Measurements from ENCODE around the gene ZNF318.

The ZNF318 gene

GRCh38 chr6:43298565-43299337 lies 70.7 kb downstream of the ZNF318 start:
- no peak for DNase-seq (ENCODE audit: low read depth)
- no peak for TF ChIP-seq CTCF (conservative IDR thresholded peaks at IDR 0.05; ENCODE audit: low read length)
- H3K4me3 ChIP-seq (ENCODE audit: low read length), result no peak overlapping the region

- no peak within 1 kb of the TSS for H3K4me3 ChIP-seq (ENCODE audit: low read length)
- DNase-seq (ENCODE audit: low read depth), result no peak
- TF ChIP-seq CTCF (conservative IDR thresholded peaks at IDR 0.05; ENCODE audit: low read length), result no peak
Measured at GRCh38 chr6:43297644-43298564, 71.5 kb downstream of the ZNF318 start, which contains the start of gene SLC22A7. Gene SLC22A7, plus strand, starts transcription at chr6:43298260. Its CDS starts 99 bp downstream, at chr6:43298359.

- DNase-seq (ENCODE audit: low read depth), result no peak
- no peak for TF ChIP-seq CTCF (conservative IDR thresholded peaks at IDR 0.05; ENCODE audit: low read length)
- no peak overlapping the region for H3K4me3 ChIP-seq (ENCODE audit: low read length)
Measured at GRCh38 chr6:43296780-43297497, 72.5 kb downstream of the ZNF318 start.

GRCh38 chr6:43295456-43295855 lies 74.0 kb downstream of the ZNF318 start:
- TF ChIP-seq CTCF (conservative IDR thresholded peaks at IDR 0.05; ENCODE audit: low read length), result no peak
- DNase-seq (ENCODE audit: low read depth), result no peak
- no peak overlapping the region for H3K4me3 ChIP-seq (ENCODE audit: low read length)

GRCh38 chr6:43294536-43294935 lies 74.9 kb downstream of the ZNF318 start:
- no peak overlapping the region for H3K4me3 ChIP-seq (ENCODE audit: low read length)
- TF ChIP-seq CTCF (conservative IDR thresholded peaks at IDR 0.05; ENCODE audit: low read length), result no peak
- DNase-seq (ENCODE audit: low read depth), result no peak

GRCh38 chr6:43293698-43294097 lies 75.7 kb downstream of the ZNF318 start:
- no peak for DNase-seq (ENCODE audit: low read depth)
- no peak for TF ChIP-seq CTCF (conservative IDR thresholded peaks at IDR 0.05; ENCODE audit: low read length)

More at GRCh38 chr6:43293698-43294097, 75.7 kb downstream of the ZNF318 start:
- H3K4me3 ChIP-seq (ENCODE audit: low read length), result no peak overlapping the region
